ENCODE results near the gene AQR. TPM values are rescaled to one million over a fixed set of nuclear protein-coding genes. Genes with fewer than 3 reads are reported as not detected.
A peak's percentile ranks its signal among the peaks of the same experiment; 100 is the strongest.

AQR gene
- total and polyA plus RNA-seq, 2 of the 13 experiments (the other 11 are each of a cell fraction or from before 2014, with no cell fraction given): 18.7 to 31.3 TPM

GRCh38 chr15:34969340-34970097 is at the start of gene AQR (continued):
- no peak for TF ChIP-seq ZNF512 (CRISPR knock-in tag; IDR thresholded peaks at IDR 0.05)
- TF ChIP-seq ADNP (CRISPR knock-in tag; IDR thresholded peaks at IDR 0.05): no peak
- TF ChIP-seq ETS1 (CRISPR knock-in tag; IDR thresholded peaks at IDR 0.05): no peak
- peak; percentile 88 for TF ChIP-seq MED1 (CRISPR knock-in tag; IDR thresholded peaks at IDR 0.05)
- no peak for TF ChIP-seq IKZF1 (IDR thresholded peaks at IDR 0.05)
- TF ChIP-seq NFRKB (IDR thresholded peaks at IDR 0.05): no peak
- TF ChIP-seq FOSL1 (CRISPR knock-in tag; IDR thresholded peaks at IDR 0.05; ENCODE audit: borderline replicate concordance): no peak
- TF ChIP-seq ZNF567 (CRISPR knock-in tag; IDR thresholded peaks at IDR 0.05; ENCODE audit: borderline replicate concordance): 0 out of 2 replicates have a peak, but pooled peaks have one; percentile 36
- no peak for TF ChIP-seq TEAD2 (CRISPR knock-in tag; IDR thresholded peaks at IDR 0.05)
- no peak for TF ChIP-seq HDAC6 (IDR thresholded peaks at IDR 0.05; ENCODE audit: low read depth, low read length)
- TF ChIP-seq NFE2L2 (IDR thresholded peaks at IDR 0.05; ENCODE audit: low read length): no peak
- 0 out of 2 replicates have a peak, but pooled peaks have one; percentile 18 for TF ChIP-seq ZBTB7A (CRISPR knock-in tag; IDR thresholded peaks at IDR 0.05)
- TF ChIP-seq HOXA9 (CRISPR knock-in tag; IDR thresholded peaks at IDR 0.05; ENCODE audit: borderline replicate concordance): 0 out of 2 replicates have a peak, but pooled peaks have one; percentile 61
- peak; percentile 64; the same call in 1 of the 2 replicates for TF ChIP-seq ZNF143 (CRISPR knock-in tag; IDR thresholded peaks at IDR 0.05)
- TF ChIP-seq CAMTA2 (CRISPR knock-in tag; IDR thresholded peaks at IDR 0.05; ENCODE audit: borderline replicate concordance): no peak; the same call in 1 of the 2 replicates
- 0 out of 2 replicates have a peak, but pooled peaks have one; percentile 50 for TF ChIP-seq SP2 (CRISPR knock-in tag; IDR thresholded peaks at IDR 0.05)
- no peak for TF ChIP-seq ZNF354B (CRISPR knock-in tag; IDR thresholded peaks at IDR 0.05)
- TF ChIP-seq KLF12 (CRISPR knock-in tag; IDR thresholded peaks at IDR 0.05; ENCODE audit: borderline replicate concordance): no peak; the same call in 1 of the 2 replicates
- TF ChIP-seq BRF2 (CRISPR knock-in tag; IDR thresholded peaks at IDR 0.05): no peak; the same call in 1 of the 2 replicates
- TF ChIP-seq PAXIP1 (CRISPR knock-in tag; conservative IDR thresholded peaks at IDR 0.05): peak; percentile 54
- no peak for TF ChIP-seq SMAD9 (CRISPR knock-in tag; IDR thresholded peaks at IDR 0.05)
